NCI-H774 (cell line): Measurements from ENCODE around the gene SERPINB7.

ENCODE experiments used
- DNase-seq: peaks from one replicate; lab custom pipeline; 2025; lab: John Stamatoyannopoulos, UW

The SERPINB7 gene

GRCh38 chr18:63848159-63848558 lies 72.9 kb downstream of the SERPINB7 start:
- DNase-seq = peak; percentile 48

- DNase-seq = peak; percentile 66
These were observed 74.8 kb downstream of the SERPINB7 start for GRCh38 chr18:63850020-63850419.

DNA sequence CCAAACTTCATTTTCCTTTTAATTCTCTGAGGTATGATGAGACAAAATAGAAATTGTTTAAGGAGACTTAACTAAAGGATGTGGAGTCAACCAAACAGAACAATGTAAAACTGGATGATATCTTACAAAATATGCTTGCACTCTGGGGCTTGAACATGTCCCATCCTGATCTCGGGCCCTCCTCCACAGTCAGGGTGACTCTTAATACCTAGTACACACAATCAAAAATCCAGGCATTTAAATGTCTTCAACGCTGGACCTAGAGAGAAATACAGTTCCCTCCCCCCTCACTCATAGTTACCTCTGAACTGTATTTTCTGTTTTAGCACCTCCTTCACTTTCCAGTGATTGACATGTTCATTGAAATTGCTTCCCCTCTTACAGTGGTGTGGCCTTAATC lies 75.4 kb downstream of the SERPINB7 start:
- DNase-seq = no peak
